ENCODE results near the gene POFUT1. TPM values are rescaled to one million over a fixed set of nuclear protein-coding genes. Genes with fewer than 3 reads are reported as not detected.

Gene POFUT1
- polyA plus RNA-seq, 3 donors = 10.9 to 22.8 (median 11.8) TPM

- peaks cover 83% of the 10 kb centered on the region for H3K4me1 Mint-ChIP-seq
- intact Hi-C loops (cut with micrococcal nuclease) = loop anchor here in 1 of 2 donors (10.0 kb wide), 1 partner anchor 281 kb away; no protein-coding TSS in a partner anchor
- Histone ChIP-seq H3K36me3 (replicated peaks in 1 of 2; ENCODE audit: control insufficient read depth in 1 of 2, insufficient read depth in 2 of 2, low read length in 2 of 2) (peaks cover 38 to 46% of the 10 kb centered on the region in 2 donors), H3K27ac (ENCODE audit: low read depth in 1 of 2, low read length in 2 of 2) (peak overlapping the region; percentile 79 to 88), H3K27me3 (ENCODE audit: control insufficient read depth in 2 of 2, insufficient read depth in 2 of 2, low read length in 2 of 2) (no peaks in the 10 kb centered on the region), H3K9ac (ENCODE audit: insufficient read depth, low read length, poor library complexity, severe bottlenecking) (no peak overlapping the region), H3K79me2 (ENCODE audit: insufficient read depth, low read length) (peaks cover 96% of the 10 kb centered on the region), H3K4me2 (replicated peaks; ENCODE audit: extremely low read depth, low read length, poor library complexity, severe bottlenecking) (peak overlapping the region; percentile 97), H3K4me3 (replicated peaks in 1 of 3; ENCODE audit: low read depth in 2 of 3, low read length in 3 of 3) (peak overlapping the region; percentile 90 to 96 (median 93)), H4K20me1 (ENCODE audit: insufficient read depth, low read length) (peaks cover 70% of the 10 kb centered on the region), H3K4me1 (ENCODE audit: control insufficient read depth in 1 of 2, insufficient read depth in 2 of 2, low read length in 2 of 2) (peaks cover 73 to 80% of the 10 kb centered on the region in 2 donors), H3K9me3 (replicated peaks in 1 of 2; ENCODE audit: control insufficient read depth in 1 of 2, insufficient read depth in 1 of 2, low read length in 2 of 2) (no peaks in the 10 kb centered on the region), H2AFZ (ENCODE audit: insufficient read depth, low read depth, low read length, poor library complexity, severe bottlenecking) (no peak overlapping the region)
- H3K27me3 Mint-ChIP-seq (ENCODE audit: low read depth in 3 of 3) = peaks cover 0 to 6% (median 1%) of the 10 kb centered on the region in 3 donors
- H3K9me3 Mint-ChIP-seq = no peaks in the 10 kb centered on the region
- 100% methylated on average over 1 of the region's 11 CpGs for WGBS (ENCODE audit: insufficient coverage)
- peak overlapping the region in 6 of 7 donors; percentile 96 to 99 (median 98) for H3K27ac Mint-ChIP-seq
- H3K36me3 Mint-ChIP-seq = peaks cover 39 to 48% of the 10 kb centered on the region in 2 donors
- DNase-seq = no peak
- no peak for TF ChIP-seq CTCF (IDR thresholded peaks at IDR 0.05)
- H3K4me3 Mint-ChIP-seq = peak overlapping the region; percentile 97 to 98
These were observed 4.1 kb upstream of the POFUT1 start for GRCh38 chr20:32203356-32204204.

GRCh38 chr20:32204205-32205109 lies 3.2 kb upstream of the POFUT1 start:
- no CpG with 5 or more reads among the region's 4 CpGs for WGBS (ENCODE audit: insufficient coverage)
- H3K27ac Mint-ChIP-seq = peak overlapping the region; percentile 96 to 99 (median 97)
- peak overlapping the region; percentile 90 to 96 (median 93) for H3K4me3 ChIP-seq (replicated peaks in 1 of 3; ENCODE audit: low read depth in 2 of 3, low read length in 3 of 3)
- no peaks in the 10 kb centered on the region for H3K27me3 ChIP-seq (ENCODE audit: control insufficient read depth in 2 of 2, insufficient read depth in 2 of 2, low read length in 2 of 2)
- H3K9me3 ChIP-seq (replicated peaks in 1 of 2; ENCODE audit: control insufficient read depth in 1 of 2, insufficient read depth in 1 of 2, low read length in 2 of 2) = no peaks in the 10 kb centered on the region
- peaks cover 61% of the 10 kb centered on the region for H4K20me1 ChIP-seq (ENCODE audit: insufficient read depth, low read length)
- no peak for TF ChIP-seq CTCF (IDR thresholded peaks at IDR 0.05)
- peaks cover 0 to 6% (median 1%) of the 10 kb centered on the region in 3 donors for H3K27me3 Mint-ChIP-seq (ENCODE audit: low read depth in 3 of 3)
- peaks cover 31 to 38% of the 10 kb centered on the region in 2 donors for H3K36me3 ChIP-seq (replicated peaks in 1 of 2; ENCODE audit: control insufficient read depth in 1 of 2, insufficient read depth in 2 of 2, low read length in 2 of 2)
- peaks cover 69 to 80% of the 10 kb centered on the region in 2 donors for H3K4me1 ChIP-seq (ENCODE audit: control insufficient read depth in 1 of 2, insufficient read depth in 2 of 2, low read length in 2 of 2)
- peak overlapping the region; percentile 97 for H3K4me2 ChIP-seq (replicated peaks; ENCODE audit: extremely low read depth, low read length, poor library complexity, severe bottlenecking)
- peak overlapping the region; percentile 97 to 98 for H3K4me3 Mint-ChIP-seq
- peak overlapping the region; percentile 29 for H3K9ac ChIP-seq (ENCODE audit: insufficient read depth, low read length, poor library complexity, severe bottlenecking)
- DNase-seq = no peak
- intact Hi-C loops (cut with micrococcal nuclease) = loop anchor here (1.0 to 10.0 kb wide), 3 partner anchors 49 to 280 kb away; no protein-coding TSS in a partner anchor
- H3K27ac ChIP-seq (ENCODE audit: low read depth in 1 of 2, low read length in 2 of 2) = peak overlapping the region; percentile 79 to 88
- no peak overlapping the region for H2AFZ ChIP-seq (ENCODE audit: insufficient read depth, low read depth, low read length, poor library complexity, severe bottlenecking)
- peaks cover 31 to 42% of the 10 kb centered on the region in 2 donors for H3K36me3 Mint-ChIP-seq
- no peaks in the 10 kb centered on the region for H3K9me3 Mint-ChIP-seq
- peaks cover 83% of the 10 kb centered on the region for H3K4me1 Mint-ChIP-seq
- peaks cover 96% of the 10 kb centered on the region for H3K79me2 ChIP-seq (ENCODE audit: insufficient read depth, low read length)

Measured in CD14-positive monocyte (primary cell).